22Rv1 (cell line): ENCODE results near the gene LRRC30.

Experiments used
- CTCF ChIP-seq: fragments of 450-650 bp; IDR thresholded peaks from 2 replicates; pipeline ENCODE4 v1.5.1; 2017; ENCODE audit warnings: mild to moderate bottlenecking
- ZFX ChIP-seq: fragments of 450-650 bp; IDR thresholded peaks from 2 replicates; pipeline ENCODE4 v1.6.1; 2017; ENCODE audit warnings: antibody characterized with exemption, borderline replicate concordance

DNA sequence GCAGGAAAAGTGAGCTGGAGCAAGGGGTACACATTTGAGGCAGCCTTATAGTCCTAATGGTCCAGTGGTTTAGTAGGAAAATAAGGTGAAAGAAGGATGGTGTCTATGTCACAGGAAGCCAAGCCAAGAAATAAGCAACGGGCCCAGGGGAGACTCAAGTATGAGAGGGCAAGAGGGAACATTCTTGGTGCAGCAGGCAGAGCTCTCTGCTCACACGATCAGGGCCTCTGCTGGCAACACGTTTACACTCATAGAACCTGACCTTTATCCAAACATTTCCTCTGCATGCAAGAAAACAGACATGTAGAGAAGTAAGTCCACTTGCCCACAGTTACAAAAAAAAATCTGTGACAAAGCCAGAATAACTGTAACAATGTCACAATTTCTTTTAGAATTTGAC, 32.6 kb upstream of the LRRC30 start:
- TF ChIP-seq CTCF (no peak), ZFX (no peak)
